Measurements from ENCODE around the gene P4HA3. TPM values are rescaled to one million over a fixed set of nuclear protein-coding genes. Genes with fewer than 3 reads are reported as not detected.

Gene P4HA3
- total RNA-seq, 1 experiment from 2014 or later = 3.7 TPM

DNA sequence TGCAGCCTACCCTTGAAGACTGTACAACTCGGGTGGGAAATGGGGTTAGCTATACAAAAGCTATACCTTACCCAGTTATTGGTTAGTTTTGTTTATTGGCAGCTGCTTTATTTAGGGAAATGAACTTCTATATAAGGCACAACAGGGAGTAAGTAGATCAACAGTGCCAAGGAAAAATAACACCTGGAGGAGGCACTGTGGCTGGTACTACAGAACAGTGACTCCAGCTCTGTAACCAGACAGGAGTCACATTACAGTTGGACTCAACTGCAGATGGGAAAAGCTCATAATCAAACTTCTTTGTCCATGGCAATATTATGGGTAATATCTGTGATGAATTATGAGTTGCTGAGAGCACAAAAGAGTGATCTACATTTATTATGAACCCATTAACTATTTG lies 14.0 kb downstream of the P4HA3 start:
- ChIA-PET POLR2A (ENCODE audit: unreplicated experiment) (interaction anchor here (0.6 kb wide), 1 partner anchor 27 kb away, joined by 3 read pairs; no protein-coding TSS in a partner anchor), CTCF (no interaction called here)
- no peak overlapping the region for H3K27ac ChIP-seq (ENCODE audit: low read length)
- intact Hi-C loops (cut with micrococcal nuclease) = no loop called here
- H2AFZ ChIP-seq (ENCODE audit: low read length) = no peak overlapping the region
- no peaks in the 10 kb centered on the region for H3F3A ChIP-seq (ENCODE audit: low read length, unreplicated experiment)
- no peaks in the 10 kb centered on the region for H3K36me3 ChIP-seq (ENCODE audit: low read depth, low read length)
- ATAC-seq (no peak), DNase-seq (no peak)
- H3K4me2 ChIP-seq (ENCODE audit: low read length) = no peak overlapping the region
- TF ChIP-seq, protein P1, sequence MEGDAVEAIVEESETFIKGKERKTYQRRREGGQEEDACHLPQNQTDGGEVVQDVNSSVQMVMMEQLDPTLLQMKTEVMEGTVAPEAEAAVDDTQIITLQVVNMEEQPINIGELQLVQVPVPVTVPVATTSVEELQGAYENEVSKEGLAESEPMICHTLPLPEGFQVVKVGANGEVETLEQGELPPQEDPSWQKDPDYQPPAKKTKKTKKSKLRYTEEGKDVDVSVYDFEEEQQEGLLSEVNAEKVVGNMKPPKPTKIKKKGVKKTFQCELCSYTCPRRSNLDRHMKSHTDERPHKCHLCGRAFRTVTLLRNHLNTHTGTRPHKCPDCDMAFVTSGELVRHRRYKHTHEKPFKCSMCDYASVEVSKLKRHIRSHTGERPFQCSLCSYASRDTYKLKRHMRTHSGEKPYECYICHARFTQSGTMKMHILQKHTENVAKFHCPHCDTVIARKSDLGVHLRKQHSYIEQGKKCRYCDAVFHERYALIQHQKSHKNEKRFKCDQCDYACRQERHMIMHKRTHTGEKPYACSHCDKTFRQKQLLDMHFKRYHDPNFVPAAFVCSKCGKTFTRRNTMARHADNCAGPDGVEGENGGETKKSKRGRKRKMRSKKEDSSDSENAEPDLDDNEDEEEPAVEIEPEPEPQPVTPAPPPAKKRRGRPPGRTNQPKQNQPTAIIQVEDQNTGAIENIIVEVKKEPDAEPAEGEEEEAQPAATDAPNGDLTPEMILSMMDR (conservative IDR thresholded peaks at IDR 0.05; ENCODE audit: low read depth, low read length) = 0 out of 2 replicates have a peak, but pooled peaks have one; percentile 11
- TF ChIP-seq EZH2 (IDR thresholded peaks at IDR 0.05; ENCODE audit: low read length, unreplicated experiment) = no peak
- H3K27me3 ChIP-seq (ENCODE audit: low read length) = no peaks in the 10 kb centered on the region
- no peaks in the 10 kb centered on the region for H3K9me3 ChIP-seq (ENCODE audit: low read length)
- no peak overlapping the region for H3K9ac ChIP-seq (ENCODE audit: low read length)
- H3K79me2 ChIP-seq (ENCODE audit: low read length) = no peaks in the 10 kb centered on the region
- H3K9me2 ChIP-seq (replicated peaks; ENCODE audit: low read length) = no peaks in the 10 kb centered on the region
- no peaks in the 10 kb centered on the region for H3K4me1 ChIP-seq (ENCODE audit: insufficient read depth, low read length)
- no peak overlapping the region for H3K4me3 ChIP-seq (ENCODE audit: low read length)
- BruUV-seq (replicated peaks) = no TSS peak
- no peaks in the 10 kb centered on the region for H4K20me1 ChIP-seq (ENCODE audit: low read length)

DNA sequence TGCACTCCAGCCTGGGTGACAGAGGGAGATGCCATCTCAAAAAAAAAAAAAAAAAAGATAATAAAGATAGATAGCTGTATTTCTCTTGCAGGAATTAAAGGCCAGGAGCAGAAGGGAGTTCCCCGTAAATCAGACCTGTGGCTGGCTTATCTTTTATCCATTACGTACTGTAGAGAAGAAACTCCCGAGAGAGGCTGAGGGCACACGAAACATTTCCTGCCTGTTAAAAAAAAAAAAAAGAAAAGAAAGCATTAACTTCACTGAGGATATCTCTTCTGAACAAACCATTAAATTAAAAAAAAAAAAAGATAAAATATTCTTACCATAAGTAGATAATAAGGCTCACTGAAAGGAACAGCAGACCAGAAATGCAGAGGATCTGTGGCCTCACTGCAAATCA lies 22.5 kb downstream of the P4HA3 start:
- no peaks in the 10 kb centered on the region for H3K27me3 ChIP-seq (ENCODE audit: low read length)
- no peaks in the 10 kb centered on the region for H3K9me3 ChIP-seq (ENCODE audit: low read length)
- no peaks in the 10 kb centered on the region for H3K79me2 ChIP-seq (ENCODE audit: low read length)
- intact Hi-C loops (cut with micrococcal nuclease) = no loop called here
- peaks cover 29% of the 10 kb centered on the region for H3K4me1 ChIP-seq (ENCODE audit: insufficient read depth, low read length)
- CTCF ChIA-PET = no interaction called here
- peak overlapping the region; percentile 84 for H3K27ac ChIP-seq (ENCODE audit: low read length)
- no TSS peak for BruUV-seq (replicated peaks)
- no peak overlapping the region for H3K4me2 ChIP-seq (ENCODE audit: low read length)
- no peak overlapping the region for H3K4me3 ChIP-seq (ENCODE audit: low read length)
- H2AFZ ChIP-seq (ENCODE audit: low read length) = no peak overlapping the region
- no peaks in the 10 kb centered on the region for H4K20me1 ChIP-seq (ENCODE audit: low read length)
- no peaks in the 10 kb centered on the region for H3K9me2 ChIP-seq (replicated peaks; ENCODE audit: low read length)
- POLR2A ChIA-PET (ENCODE audit: unreplicated experiment) = interaction anchor here (0.6 kb wide), 1 partner anchor 314 kb away, joined by 4 read pairs; no protein-coding TSS in a partner anchor
- H3K36me3 ChIP-seq (ENCODE audit: low read depth, low read length) = no peaks in the 10 kb centered on the region
- DNase-seq = no peak
- no peaks in the 10 kb centered on the region for H3F3A ChIP-seq (ENCODE audit: low read length, unreplicated experiment)
- H3K9ac ChIP-seq (ENCODE audit: low read length) = peak overlapping the region; percentile 53
- no peak for TF ChIP-seq EZH2phosphoT487 (IDR thresholded peaks at IDR 0.05; ENCODE audit: borderline replicate concordance, low read length)
- no peak for TF ChIP-seq EZH2 (IDR thresholded peaks at IDR 0.05; ENCODE audit: low read length, unreplicated experiment)
- TF ChIP-seq, protein P1 (conservative IDR thresholded peaks at IDR 0.05; ENCODE audit: low read depth, low read length) = no peak
- no peak for ATAC-seq

DNA sequence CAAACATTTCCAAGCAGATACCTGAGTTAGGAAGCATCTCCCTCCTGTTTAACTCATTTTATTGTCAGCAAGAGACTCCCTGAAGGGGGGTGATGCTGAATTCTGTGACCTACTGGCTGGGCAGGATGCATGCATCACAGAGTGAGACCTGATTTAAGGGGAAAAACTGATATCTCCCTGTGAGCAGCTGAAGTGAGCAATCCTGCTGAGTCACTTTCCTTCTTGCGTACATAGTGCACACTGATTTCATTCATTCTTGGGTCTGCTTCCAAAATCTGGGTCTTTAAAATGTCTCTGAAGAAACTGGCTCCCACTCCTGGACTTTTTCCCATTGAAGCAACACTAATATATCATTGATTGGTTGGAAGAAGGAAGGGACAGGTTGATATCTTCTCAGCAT lies 23.3 kb downstream of the P4HA3 start:
- DNase-seq = peak; percentile 97
- peaks cover 36% of the 10 kb centered on the region for H3K4me1 ChIP-seq (ENCODE audit: insufficient read depth, low read length)
- CTCF ChIA-PET = interaction anchor here (1.6 kb wide), 1 partner anchor 33 kb away, joined by 3 read pairs; no protein-coding TSS in a partner anchor

More for the DNA sequence above, 23.3 kb downstream of the P4HA3 start:
- peak; percentile 92 for ATAC-seq
- POLR2A ChIA-PET (ENCODE audit: unreplicated experiment) = interaction anchor here (0.7 kb wide), 1 partner anchor 1211 kb away, joined by 4 read pairs; no protein-coding TSS in a partner anchor
- intact Hi-C loops (cut with micrococcal nuclease) = no loop called here
- no peaks in the 10 kb centered on the region for H3K9me2 ChIP-seq (replicated peaks; ENCODE audit: low read length)
- no peaks in the 10 kb centered on the region for H3K27me3 ChIP-seq (ENCODE audit: low read length)
- BruUV-seq (replicated peaks) = no TSS peak
- H3K4me3 ChIP-seq (ENCODE audit: low read length) = no peak overlapping the region
- H3K9ac ChIP-seq (ENCODE audit: low read length) = peak overlapping the region; percentile 55
- H3K9me3 ChIP-seq (ENCODE audit: low read length) = no peaks in the 10 kb centered on the region
- 0 out of 2 replicates have a peak overlapping the region, but pooled peaks have one; percentile 6 for H2AFZ ChIP-seq (ENCODE audit: low read length)
- TF ChIP-seq EZH2 (IDR thresholded peaks at IDR 0.05; ENCODE audit: low read length, unreplicated experiment) (no peak), EZH2phosphoT487 (IDR thresholded peaks at IDR 0.05; ENCODE audit: borderline replicate concordance, low read length) (no peak)
- TF ChIP-seq, protein P1 (conservative IDR thresholded peaks at IDR 0.05; ENCODE audit: low read depth, low read length) = no peak
- no peaks in the 10 kb centered on the region for H3K36me3 ChIP-seq (ENCODE audit: low read depth, low read length)
- peak overlapping the region; percentile 46 for H3K4me2 ChIP-seq (ENCODE audit: low read length)
- no peaks in the 10 kb centered on the region for H3F3A ChIP-seq (ENCODE audit: low read length, unreplicated experiment)
- peak overlapping the region; percentile 84 for H3K27ac ChIP-seq (ENCODE audit: low read length)
- no peaks in the 10 kb centered on the region for H3K79me2 ChIP-seq (ENCODE audit: low read length)
- H4K20me1 ChIP-seq (ENCODE audit: low read length) = no peaks in the 10 kb centered on the region

All from PC-3 (cell line).